ENCODE data around the gene NOVA2.

The NOVA2 gene

GRCh38 chr19:45905011-45905410 is 68.7 kb downstream of the NOVA2 start:
- no peak overlapping the region for H3K4me3 ChIP-seq (ENCODE audit: control insufficient read depth, low read depth, low read length)
- DNase-seq (ENCODE audit: low read depth): no peak
- no peak for TF ChIP-seq CTCF (IDR thresholded peaks at IDR 0.05; ENCODE audit: control insufficient read depth, insufficient read depth, low read depth, low read length, missing control alignments)

GRCh38 chr19:45902651-45903625 is 70.7 kb downstream of the NOVA2 start:
- peak overlapping the region; percentile 92 for H3K4me3 ChIP-seq (ENCODE audit: control insufficient read depth, low read depth, low read length)
- TF ChIP-seq CTCF (IDR thresholded peaks at IDR 0.05; ENCODE audit: control insufficient read depth, insufficient read depth, low read depth, low read length, missing control alignments): no peak
- peak; percentile 80 for DNase-seq (ENCODE audit: low read depth)

GRCh38 chr19:45901912-45902650 is 71.6 kb downstream of the NOVA2 start, which contains the start of gene MYPOP:
TSS of gene MYPOP (minus strand) at chr19:45902613. CDS start at chr19:45901773, 840 bp downstream.
- H3K4me3 ChIP-seq (ENCODE audit: control insufficient read depth, low read depth, low read length): peak within 1 kb of the TSS; percentile 92
- TF ChIP-seq CTCF (IDR thresholded peaks at IDR 0.05; ENCODE audit: control insufficient read depth, insufficient read depth, low read depth, low read length, missing control alignments): no peak
- DNase-seq (ENCODE audit: low read depth): no peak

- H3K4me3 ChIP-seq (ENCODE audit: control insufficient read depth, low read depth, low read length): peak overlapping the region; percentile 92
- TF ChIP-seq CTCF (IDR thresholded peaks at IDR 0.05; ENCODE audit: control insufficient read depth, insufficient read depth, low read depth, low read length, missing control alignments): no peak
- DNase-seq (ENCODE audit: low read depth): no peak
These were observed 72.2 kb downstream of the NOVA2 start for GRCh38 chr19:45901432-45901911.

GRCh38 chr19:45900738-45901431 is 72.8 kb downstream of the NOVA2 start:
- H3K4me3 ChIP-seq (ENCODE audit: control insufficient read depth, low read depth, low read length): peak overlapping the region; percentile 92
- no peak for DNase-seq (ENCODE audit: low read depth)
- TF ChIP-seq CTCF (IDR thresholded peaks at IDR 0.05; ENCODE audit: control insufficient read depth, insufficient read depth, low read depth, low read length, missing control alignments): no peak

Data from AG09309 (cell line).